CD4-positive, alpha-beta T cell treated with Interleukin-6 at 100 ng/mL for 8 hours (primary cell): Measurements from ENCODE around the gene ARHGAP24.

Source experiments
- DNase-seq: peaks from one replicate; pipeline ENCODE4 v3.0.0-alpha.2; 2020; ENCODE audit warnings: mixed read lengths, low spot score

The ARHGAP24 gene

DNA sequence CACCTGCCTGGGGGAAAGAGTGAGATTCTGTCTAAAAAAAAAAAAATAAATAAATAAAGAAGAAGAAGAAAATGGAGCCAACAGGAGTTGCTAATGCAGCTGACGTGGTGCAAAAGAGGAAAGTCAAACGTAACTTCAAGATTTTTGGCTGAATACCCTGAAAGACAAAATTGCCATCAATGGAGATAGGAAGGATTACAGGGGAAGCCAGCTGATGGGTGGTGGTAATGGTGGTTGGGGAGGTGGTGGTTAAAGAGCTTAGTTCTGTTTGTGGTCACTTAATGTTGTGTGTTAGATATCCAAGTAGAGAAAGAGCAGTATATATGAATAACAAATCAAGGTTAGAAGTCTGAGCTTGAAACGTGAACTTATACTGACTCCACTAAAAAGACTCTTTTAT, 225.4 kb downstream of the ARHGAP24 start:
- no peak for DNase-seq

- DNase-seq, result no peak
These were observed 226.9 kb downstream of the ARHGAP24 start for GRCh38 chr4:85701861-85702321.

- DNase-seq, result no peak
These were observed 228.1 kb downstream of the ARHGAP24 start for GRCh38 chr4:85703096-85703495.

- no peak for DNase-seq
These were observed 232.7 kb downstream of the ARHGAP24 start for GRCh38 chr4:85707611-85708010.

- DNase-seq, result no peak
These were observed 233.5 kb downstream of the ARHGAP24 start for GRCh38 chr4:85708468-85708867.

DNA sequence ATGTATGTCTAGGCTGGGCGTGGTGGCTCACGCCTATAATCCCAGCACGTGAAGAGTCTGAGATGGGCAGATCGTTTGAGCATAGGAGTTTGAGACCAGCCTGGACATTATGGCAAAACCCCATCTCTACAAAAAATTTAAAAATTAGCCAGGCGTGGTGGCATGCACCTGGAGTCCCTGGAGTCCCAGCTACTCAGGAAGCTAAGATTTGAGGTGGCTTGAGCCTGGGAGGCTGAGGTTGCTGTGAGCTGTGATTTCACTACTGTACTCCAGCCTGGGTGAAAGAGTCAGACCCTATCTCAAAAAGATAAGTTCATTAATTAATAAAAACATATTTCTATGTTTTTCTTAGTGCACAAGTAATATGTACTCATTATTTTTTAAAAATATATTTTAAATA, 238.1 kb downstream of the ARHGAP24 start:
- no peak for DNase-seq

DNA sequence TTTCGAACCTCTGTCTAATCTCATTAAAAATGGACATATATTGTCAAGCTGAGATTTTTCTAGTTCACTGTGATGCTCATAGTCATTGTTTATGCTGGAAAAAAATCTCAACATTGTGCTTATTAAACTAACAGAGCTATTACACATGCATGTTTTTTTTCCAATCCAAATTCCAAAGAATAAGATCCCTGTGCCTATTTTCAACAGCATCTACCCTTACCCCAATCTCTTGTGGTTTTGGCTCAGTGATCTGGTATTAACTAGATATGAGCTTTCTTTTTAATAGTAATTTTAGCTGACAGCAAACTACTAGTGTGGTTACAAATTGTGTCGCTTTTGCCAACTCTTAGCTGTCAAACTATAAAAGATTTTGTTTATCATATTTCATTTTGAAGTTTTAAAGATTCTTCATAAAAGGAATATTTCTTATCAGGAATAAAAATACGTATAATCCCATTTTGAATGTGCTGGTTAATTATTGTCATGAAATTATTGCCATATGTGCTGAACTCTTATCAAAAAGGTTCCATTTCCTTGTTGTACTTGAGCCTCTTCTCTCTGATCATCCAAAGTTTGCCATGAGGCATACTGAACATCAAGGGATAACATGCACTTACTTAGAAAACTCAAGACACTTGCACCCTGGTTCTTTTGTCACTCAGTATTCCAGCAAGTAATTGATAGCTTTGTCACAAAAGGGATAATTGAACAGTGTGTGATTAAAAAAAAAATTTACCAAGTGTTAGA, 241.2 kb downstream of the ARHGAP24 start:
- no peak for DNase-seq

GRCh38 chr4:85717351-85717750, 242.4 kb downstream of the ARHGAP24 start:
- no peak for DNase-seq

GRCh38 chr4:85717847-85718246, 242.9 kb downstream of the ARHGAP24 start:
- no peak for DNase-seq

- DNase-seq, result no peak
These were observed 245.8 kb downstream of the ARHGAP24 start for GRCh38 chr4:85720735-85721134.

DNA sequence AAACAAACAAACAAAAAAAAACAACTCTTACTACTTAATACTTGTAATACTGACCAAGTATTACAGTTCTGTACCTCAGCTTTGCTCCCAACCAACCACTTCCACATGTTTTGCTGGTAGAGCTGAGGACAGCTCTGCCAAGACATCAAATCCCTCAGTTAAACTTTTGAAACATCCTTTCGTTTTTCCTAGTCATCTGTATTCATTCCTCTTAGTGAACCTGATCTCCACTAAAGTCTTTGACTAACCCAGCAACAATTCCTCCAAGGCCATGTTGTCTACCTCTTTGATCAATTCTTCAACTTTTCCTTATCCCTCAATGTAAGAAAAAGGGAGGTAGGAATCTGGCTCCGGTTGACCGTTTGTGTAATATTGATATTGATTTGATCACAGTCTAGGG, 247.5 kb downstream of the ARHGAP24 start:
- no peak for DNase-seq

DNA sequence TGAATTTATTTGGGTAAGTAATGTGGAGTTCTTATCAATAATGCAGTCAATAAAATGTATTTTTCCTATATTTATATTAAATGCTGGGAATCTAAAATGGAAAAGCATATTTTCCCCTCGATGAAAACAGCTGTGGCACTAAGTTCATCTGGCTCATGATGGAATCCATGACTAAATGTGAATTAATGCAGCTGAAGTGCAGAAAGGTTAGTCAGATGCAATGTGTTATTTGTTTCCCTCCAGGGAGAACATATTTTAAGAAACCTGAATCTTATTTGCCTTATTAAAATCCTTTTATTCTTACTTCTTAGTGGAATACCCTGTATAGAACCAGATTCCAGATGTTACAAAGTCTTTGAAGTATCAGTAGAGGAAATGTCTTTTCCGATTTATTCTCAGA, 247.9 kb downstream of the ARHGAP24 start:
- DNase-seq, result no peak

DNA sequence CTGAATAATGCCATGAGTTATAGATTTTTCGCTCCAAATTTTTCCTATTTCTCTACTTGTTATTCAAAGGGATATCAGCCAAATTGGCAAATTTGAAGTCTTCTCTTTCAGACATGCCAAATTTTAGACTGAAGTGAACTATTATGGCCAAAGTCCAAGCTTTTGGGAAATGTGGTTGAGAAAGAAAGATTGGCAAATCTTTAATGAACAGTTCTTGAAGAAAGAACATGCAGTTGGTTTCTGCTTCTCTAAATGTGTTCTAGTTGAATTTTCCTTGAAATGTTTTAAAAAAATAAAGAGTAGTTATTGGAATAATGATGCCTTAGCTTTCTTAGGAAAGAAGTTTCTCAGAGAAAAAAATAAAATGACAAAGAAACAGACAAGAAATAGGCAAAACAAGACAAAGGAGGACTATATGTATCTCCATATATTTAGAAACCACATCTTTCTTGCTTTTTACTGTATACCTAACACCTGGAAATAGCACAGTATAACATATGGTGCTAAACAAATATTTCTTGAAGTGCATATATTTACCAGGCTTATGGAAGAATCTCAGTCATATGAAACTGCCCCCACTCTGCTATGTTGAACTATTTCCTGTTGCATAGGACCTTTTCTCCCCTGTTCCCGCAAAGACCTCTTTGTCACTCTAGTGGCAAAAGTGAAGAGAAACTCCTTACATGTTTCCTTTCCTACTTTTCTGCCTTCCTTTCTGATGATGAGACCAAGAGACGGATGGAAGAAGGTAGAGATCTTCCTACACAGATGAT, 250.0 kb downstream of the ARHGAP24 start:
- no peak for DNase-seq

- no peak for DNase-seq
These were observed 250.8 kb downstream of the ARHGAP24 start for GRCh38 chr4:85725721-85726170.

- no peak for DNase-seq
These were observed 251.6 kb downstream of the ARHGAP24 start for GRCh38 chr4:85726555-85726954.

- DNase-seq, result no peak
These were observed 253.5 kb downstream of the ARHGAP24 start for GRCh38 chr4:85728464-85728863.

DNA sequence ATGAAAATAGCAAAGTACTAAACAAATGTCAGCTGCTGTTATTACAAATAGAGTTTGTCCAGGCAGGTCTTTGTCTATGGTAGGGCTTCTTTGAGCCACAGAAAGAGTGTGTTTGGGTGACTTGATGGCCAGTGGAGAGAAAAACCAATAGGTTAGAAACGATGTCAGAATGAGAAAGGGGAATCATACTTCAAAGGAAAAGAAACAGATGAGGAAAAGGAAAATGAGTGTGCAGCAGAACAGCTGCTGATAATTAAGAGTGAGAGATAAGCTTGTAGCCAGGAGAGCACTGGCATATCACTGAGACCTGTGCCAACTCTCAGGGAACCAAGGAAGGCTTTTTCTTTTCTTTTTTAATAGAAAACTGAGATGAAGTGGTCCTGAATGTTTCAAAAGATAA, 257.2 kb downstream of the ARHGAP24 start:
- no peak for DNase-seq

DNA sequence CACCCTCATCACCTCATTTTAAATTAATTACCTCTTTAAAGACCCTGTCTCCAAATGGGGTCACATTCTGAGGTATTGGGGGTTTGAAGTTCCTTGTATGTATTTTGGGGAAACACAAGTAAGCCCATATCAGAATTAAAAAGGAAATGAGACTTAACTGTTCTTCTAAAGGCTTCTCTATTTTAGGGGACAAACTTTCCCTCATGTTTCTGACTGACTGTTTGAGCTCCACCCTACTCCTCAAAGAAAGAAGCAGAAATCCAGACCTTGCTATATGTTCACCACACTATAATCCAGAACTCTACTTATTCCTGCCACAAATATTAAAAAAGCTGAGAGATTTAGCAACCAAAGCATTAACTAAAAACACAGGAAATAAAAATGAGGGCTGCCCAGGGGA, 258.8 kb downstream of the ARHGAP24 start:
- no peak for DNase-seq

DNA sequence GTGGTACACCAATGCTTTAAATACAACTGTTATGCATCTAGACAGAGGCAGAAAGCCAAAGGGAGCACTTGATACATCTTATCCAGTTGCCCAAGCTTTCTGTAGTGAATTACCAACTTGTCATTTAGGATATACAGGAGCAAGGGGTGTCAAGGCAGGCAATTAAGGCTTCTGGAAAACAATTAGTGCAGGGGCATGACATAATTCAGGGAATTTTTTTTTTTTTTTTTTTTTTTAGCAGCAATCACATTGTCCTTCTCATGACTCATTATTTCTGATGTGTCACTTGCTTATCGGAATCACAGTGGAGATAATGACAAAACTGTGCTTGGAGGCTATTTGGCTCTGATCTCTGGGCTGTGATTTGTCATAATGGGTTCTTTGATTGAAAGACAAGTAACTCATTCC, 259.5 kb downstream of the ARHGAP24 start:
- DNase-seq, result no peak

- DNase-seq, result no peak
These were observed 261.6 kb downstream of the ARHGAP24 start for GRCh38 chr4:85736571-85736970.

DNA sequence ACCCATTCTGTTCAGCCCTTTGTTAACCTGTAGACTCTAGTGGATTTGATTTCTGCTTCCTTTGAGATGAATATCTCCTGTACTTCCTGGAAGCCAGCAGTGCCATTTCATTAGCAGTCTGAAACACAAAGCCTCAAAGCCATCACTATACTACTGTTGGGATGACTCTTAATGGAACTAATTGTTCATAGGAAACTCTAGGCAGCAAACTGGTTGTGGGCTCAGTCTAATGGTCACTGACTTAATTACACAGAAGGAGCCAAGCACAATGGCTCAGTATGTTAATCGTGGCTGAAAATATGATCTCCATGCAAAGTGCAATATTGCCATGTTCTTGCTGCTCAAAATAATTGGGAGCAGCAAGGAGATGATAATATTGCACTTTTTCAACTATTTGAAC, 262.3 kb downstream of the ARHGAP24 start:
- DNase-seq, result no peak

DNA sequence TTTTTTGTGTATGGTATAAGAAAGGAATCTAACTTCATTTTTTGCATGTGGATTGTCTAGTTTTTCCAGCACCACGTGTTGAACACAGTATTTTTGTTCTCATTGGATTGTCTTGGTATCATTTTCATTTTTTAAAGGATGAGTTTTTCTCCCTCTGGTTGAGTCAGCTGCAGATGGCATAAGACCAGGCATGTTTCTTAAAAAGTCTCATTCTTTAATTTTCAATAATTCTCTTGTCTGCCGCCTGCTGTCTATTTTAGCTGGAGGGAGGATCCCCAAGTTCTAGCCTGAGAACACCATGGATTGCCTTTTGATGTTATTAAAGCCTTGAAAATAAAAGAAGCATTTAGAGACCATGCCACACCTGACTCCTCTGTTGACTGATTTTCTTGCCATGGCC, 263.8 kb downstream of the ARHGAP24 start:
- DNase-seq, result no peak

- DNase-seq, result no peak
These were observed 265.5 kb downstream of the ARHGAP24 start for GRCh38 chr4:85740431-85740861.
